PC-9 (cell line): ENCODE results near the gene KIAA0232.

ENCODE experiments used
- EZH2 ChIP-seq: fragments of 200-600 bp; sonication (generic); IDR thresholded peaks from 2 replicates; pipeline ENCODE4 v1.8.0; 2017; ENCODE audit warnings: antibody characterized with exemption, low read depth
- TF ChIP-seq, protein P1 (sequence below): fragments of 200-600 bp; sonication (generic); conservative IDR thresholded peaks from 2 replicates; pipeline ENCODE4 v1.6.1; 2017; ENCODE audit warnings: mixed run types, antibody characterized with exemption, mild to moderate bottlenecking, moderate library complexity

DNA sequence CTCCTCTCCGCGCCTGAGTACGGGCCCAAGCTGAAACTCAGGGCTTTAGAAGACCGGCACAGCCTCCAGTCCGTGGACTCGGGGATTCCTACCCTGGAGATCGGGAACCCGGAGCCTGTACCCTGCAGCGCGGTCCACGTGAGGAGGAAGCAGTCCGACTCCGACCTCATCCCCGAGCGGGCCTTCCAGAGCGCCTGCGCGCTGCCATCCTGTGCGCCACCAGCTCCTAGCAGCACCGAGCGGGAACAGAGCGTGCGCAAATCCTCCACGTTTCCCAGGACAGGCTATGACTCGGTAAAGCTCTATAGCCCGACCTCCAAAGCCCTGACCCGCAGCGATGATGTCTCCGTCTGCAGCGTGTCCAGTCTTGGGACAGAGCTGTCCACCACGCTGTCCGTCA lies 141.0 kb downstream of the KIAA0232 start:
- TF ChIP-seq, protein P1, sequence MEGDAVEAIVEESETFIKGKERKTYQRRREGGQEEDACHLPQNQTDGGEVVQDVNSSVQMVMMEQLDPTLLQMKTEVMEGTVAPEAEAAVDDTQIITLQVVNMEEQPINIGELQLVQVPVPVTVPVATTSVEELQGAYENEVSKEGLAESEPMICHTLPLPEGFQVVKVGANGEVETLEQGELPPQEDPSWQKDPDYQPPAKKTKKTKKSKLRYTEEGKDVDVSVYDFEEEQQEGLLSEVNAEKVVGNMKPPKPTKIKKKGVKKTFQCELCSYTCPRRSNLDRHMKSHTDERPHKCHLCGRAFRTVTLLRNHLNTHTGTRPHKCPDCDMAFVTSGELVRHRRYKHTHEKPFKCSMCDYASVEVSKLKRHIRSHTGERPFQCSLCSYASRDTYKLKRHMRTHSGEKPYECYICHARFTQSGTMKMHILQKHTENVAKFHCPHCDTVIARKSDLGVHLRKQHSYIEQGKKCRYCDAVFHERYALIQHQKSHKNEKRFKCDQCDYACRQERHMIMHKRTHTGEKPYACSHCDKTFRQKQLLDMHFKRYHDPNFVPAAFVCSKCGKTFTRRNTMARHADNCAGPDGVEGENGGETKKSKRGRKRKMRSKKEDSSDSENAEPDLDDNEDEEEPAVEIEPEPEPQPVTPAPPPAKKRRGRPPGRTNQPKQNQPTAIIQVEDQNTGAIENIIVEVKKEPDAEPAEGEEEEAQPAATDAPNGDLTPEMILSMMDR = no peak
- TF ChIP-seq EZH2 = no peak
